ENCODE data around the gene SLC46A1.

Gene SLC46A1

GRCh38 chr17:28370744-28371103, 35.3 kb downstream of the SLC46A1 start:
- Histone ChIP-seq H3F3A (ENCODE audit: control insufficient read depth, insufficient read depth) (peaks cover 9% of the 10 kb centered on the region), H3K9me3 (ENCODE audit: control insufficient read depth, insufficient read depth, low read length) (no peaks in the 10 kb centered on the region), H3K27me3 (ENCODE audit: control insufficient read depth, low read length) (no peaks in the 10 kb centered on the region), H3K9me2 (replicated peaks; ENCODE audit: control insufficient read depth, low read length) (no peaks in the 10 kb centered on the region), H3K36me3 (ENCODE audit: control insufficient read depth, low read length) (no peaks in the 10 kb centered on the region), H3K27ac (ENCODE audit: low read depth, low read length) (no peak overlapping the region), H3K4me2 (ENCODE audit: low read length) (peak overlapping the region; percentile 75), H3K4me1 (ENCODE audit: control insufficient read depth, low read length) (peaks cover 19% of the 10 kb centered on the region), H3K4me3 (ENCODE audit: low read length) (peak overlapping the region; percentile 92), H3K79me2 (ENCODE audit: control insufficient read depth, low read length) (peaks cover 15% of the 10 kb centered on the region), H4K20me1 (ENCODE audit: control insufficient read depth, insufficient read depth, low read depth, low read length) (no peaks in the 10 kb centered on the region)
- TF ChIP-seq CTCF (IDR thresholded peaks at IDR 0.05; ENCODE audit: low read depth, low read length, poor library complexity, severe bottlenecking) = no peak
- TF ChIP-seq EZH2phosphoT487 (IDR thresholded peaks at IDR 0.05; ENCODE audit: borderline replicate concordance, low read length) = no peak

GRCh38 chr17:28370035-28370743, 35.8 kb downstream of the SLC46A1 start, which contains the start of gene VTN:
TSS of gene VTN (minus strand) at chr17:28370307. CDS start at chr17:28370203, 104 bp downstream.
- no peak for TF ChIP-seq CTCF (IDR thresholded peaks at IDR 0.05; ENCODE audit: low read depth, low read length, poor library complexity, severe bottlenecking)
- TF ChIP-seq EZH2phosphoT487 (IDR thresholded peaks at IDR 0.05; ENCODE audit: borderline replicate concordance, low read length) = no peak
- Histone ChIP-seq H3K4me2 (ENCODE audit: low read length) (peak within 1 kb of the TSS; percentile 75), H3K36me3 (ENCODE audit: control insufficient read depth, low read length) (no peaks in the 10 kb centered on the region), H3K9me2 (replicated peaks; ENCODE audit: control insufficient read depth, low read length) (no peaks in the 10 kb centered on the region), H4K20me1 (ENCODE audit: control insufficient read depth, insufficient read depth, low read depth, low read length) (no peaks in the 10 kb centered on the region), H3K9me3 (ENCODE audit: control insufficient read depth, insufficient read depth, low read length) (no peaks in the 10 kb centered on the region), H3K4me1 (ENCODE audit: control insufficient read depth, low read length) (peaks cover 19% of the 10 kb centered on the region), H3K27me3 (ENCODE audit: control insufficient read depth, low read length) (no peaks in the 10 kb centered on the region), H3K4me3 (ENCODE audit: low read length) (peak within 1 kb of the TSS; percentile 92), H3K27ac (ENCODE audit: low read depth, low read length) (no peak within 1 kb of the TSS), H3F3A (ENCODE audit: control insufficient read depth, insufficient read depth) (peaks cover 9% of the 10 kb centered on the region), H3K79me2 (ENCODE audit: control insufficient read depth, low read length) (peaks cover 15% of the 10 kb centered on the region)

GRCh38 chr17:28369684-28370034, 36.4 kb downstream of the SLC46A1 start:
- H3K9me2 ChIP-seq (replicated peaks; ENCODE audit: control insufficient read depth, low read length) = no peaks in the 10 kb centered on the region
- H3K9me3 ChIP-seq (ENCODE audit: control insufficient read depth, insufficient read depth, low read length) = no peaks in the 10 kb centered on the region
- H3K4me3 ChIP-seq (ENCODE audit: low read length) = no peak overlapping the region
- TF ChIP-seq EZH2phosphoT487 (IDR thresholded peaks at IDR 0.05; ENCODE audit: borderline replicate concordance, low read length) (no peak), CTCF (IDR thresholded peaks at IDR 0.05; ENCODE audit: low read depth, low read length, poor library complexity, severe bottlenecking) (no peak)
- H3K79me2 ChIP-seq (ENCODE audit: control insufficient read depth, low read length) = peaks cover 15% of the 10 kb centered on the region
- peaks cover 19% of the 10 kb centered on the region for H3K4me1 ChIP-seq (ENCODE audit: control insufficient read depth, low read length)
- H3K27me3 ChIP-seq (ENCODE audit: control insufficient read depth, low read length) = no peaks in the 10 kb centered on the region
- no peak overlapping the region for H3K4me2 ChIP-seq (ENCODE audit: low read length)
- peaks cover 9% of the 10 kb centered on the region for H3F3A ChIP-seq (ENCODE audit: control insufficient read depth, insufficient read depth)
- H3K27ac ChIP-seq (ENCODE audit: low read depth, low read length) = no peak overlapping the region
- H3K36me3 ChIP-seq (ENCODE audit: control insufficient read depth, low read length) = no peaks in the 10 kb centered on the region
- H4K20me1 ChIP-seq (ENCODE audit: control insufficient read depth, insufficient read depth, low read depth, low read length) = no peaks in the 10 kb centered on the region
